Right ventricle myocardium superior (tissue), 1 donor: ENCODE measurements around the gene GOLGA3. TPM values are rescaled to one million over a fixed set of nuclear protein-coding genes. Genes with fewer than 3 reads are reported as not detected.
"Not testable (repeated sequence)": the region's sequence is repeated elsewhere in the genome, so short reads cannot be mapped to it uniquely, and the experiment has no call there.

Experiments used
- ATAC-seq: fragments of 200-7000 bp; cut with Tn5 transposase; one replicate; pipeline ENCODE4 v1.9.1; 2020; ENCODE audit warnings: mild to moderate bottlenecking; ENCODE audit not compliant: poor library complexity
- DNase-seq: peaks from one replicate; pipeline ENCODE4 v3.0.0-alpha.2; 2020
- intact Hi-C: fragments of 100-400 bp; cut with DNase I; formaldehyde crosslinking; loops from one replicate; pipeline ENCODE4 v1.11.2; 2022
- total RNA-seq: library from RNA; stranded (reverse); fragmentation: NEBNext Ultra II Directional; extraction: Animal tissue kit (Norgen Biotek cat#: 25700); gene quantifications from one replicate; pipeline ENCODE4 v1.2.1, GENCODE V29; 2021
- donor health status: DM: no; HTN: yes; CAD: no; lungs with severe emphysema.

Gene GOLGA3
- total RNA-seq, 1 donor from 2014 or later: 24.8 TPM

DNA sequence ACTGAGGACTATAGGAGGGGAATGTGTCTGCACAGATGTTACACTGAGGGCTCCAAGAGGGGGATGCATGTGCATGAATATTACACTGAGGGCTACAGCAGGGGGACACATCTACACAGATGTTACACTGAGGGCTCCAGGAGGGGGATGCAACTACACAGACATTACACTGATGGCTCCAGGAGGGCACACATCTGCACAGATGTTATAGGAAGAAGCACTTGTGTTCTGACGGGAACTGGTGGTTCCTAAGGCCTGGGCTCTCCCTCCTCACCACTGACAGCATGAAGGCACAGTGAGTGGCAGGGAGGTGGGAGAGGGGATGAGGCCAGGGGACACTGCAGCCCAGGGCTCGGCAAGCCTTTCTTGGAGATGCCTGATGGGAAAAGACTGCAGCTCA, 36.7 kb downstream of the GOLGA3 start:
- DNase-seq, ATAC-seq, intact Hi-C loops: not testable (repeated sequence)

DNA sequence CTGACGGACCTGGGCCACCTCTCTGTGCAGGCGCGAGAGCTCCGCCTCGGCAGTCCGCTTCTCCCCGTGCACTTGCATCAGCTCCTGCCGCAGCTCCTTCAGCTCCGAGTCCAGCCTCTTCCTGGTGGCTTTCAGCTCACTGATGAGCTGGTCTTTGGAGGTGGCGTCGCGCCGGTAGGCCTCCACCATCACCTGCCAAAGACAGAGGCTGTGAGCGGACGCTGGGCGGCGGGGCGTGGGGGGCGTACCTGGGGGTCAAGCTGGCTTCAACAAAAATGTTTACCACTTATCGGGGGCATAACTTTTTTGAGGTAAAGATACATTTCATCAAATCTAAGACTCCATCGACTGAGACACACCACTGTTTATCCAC, 39.6 kb downstream of the GOLGA3 start:
- ATAC-seq: no peak
- intact Hi-C loops: no loop called here
- no peak for DNase-seq

DNA sequence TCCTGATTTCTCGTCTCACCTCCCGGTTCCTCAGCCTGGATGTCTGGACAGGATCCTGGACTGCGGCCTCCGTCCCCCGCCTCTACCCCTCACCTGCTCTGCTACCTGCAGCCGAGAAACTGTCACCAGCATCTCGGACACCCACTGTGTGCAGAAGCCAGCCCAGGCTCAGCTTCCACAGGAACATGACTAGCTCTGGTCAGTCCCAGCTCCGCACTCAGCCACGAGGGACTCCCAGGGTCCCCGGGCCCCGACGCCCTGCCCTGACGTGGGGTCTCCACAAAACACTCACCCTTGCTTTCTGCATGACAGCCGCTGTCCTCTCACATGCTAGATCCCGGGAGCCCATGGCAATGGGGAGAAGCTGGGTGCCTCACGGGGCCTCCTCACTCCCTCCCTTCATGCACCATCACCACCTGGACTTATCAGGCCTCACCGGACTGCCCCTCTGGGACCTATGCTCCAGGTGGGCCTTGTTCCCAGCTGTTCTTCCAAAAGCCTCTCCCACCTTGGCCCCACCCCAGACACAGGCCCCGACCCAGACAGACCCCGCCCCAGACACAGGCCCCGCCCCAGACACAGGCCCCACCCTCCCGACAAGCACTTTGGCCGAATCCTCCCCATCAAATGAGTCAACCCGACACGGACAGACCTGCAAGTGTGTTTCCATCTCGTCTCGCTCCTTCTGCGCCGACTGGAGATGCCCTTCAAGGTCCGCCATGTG, 40.1 kb downstream of the GOLGA3 start:
- intact Hi-C loops: no loop called here
- ATAC-seq (no peak), DNase-seq (no peak)

DNA sequence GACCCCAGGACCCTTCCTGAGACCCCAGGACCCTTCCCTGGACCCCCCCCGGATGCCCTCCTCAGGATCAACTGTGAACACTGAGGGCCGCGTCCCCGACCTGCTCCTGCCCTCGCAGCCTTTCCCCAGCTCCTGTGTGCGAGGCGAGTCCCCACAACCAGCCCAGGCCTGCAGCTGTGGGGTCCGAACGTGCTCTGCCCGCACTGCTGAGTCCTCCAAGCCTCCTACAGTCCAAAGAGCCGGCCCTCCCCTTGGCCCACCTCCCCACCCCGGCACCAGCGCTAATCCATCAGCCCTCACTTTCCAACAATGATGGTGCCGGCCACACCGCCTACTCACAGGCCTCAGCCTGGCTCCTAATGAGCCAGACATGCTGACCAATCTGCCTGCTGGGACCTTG, 40.8 kb downstream of the GOLGA3 start:
- no peak for ATAC-seq
- no peak for DNase-seq
- intact Hi-C loops: no loop called here

- ATAC-seq (no peak), DNase-seq (no peak)
- intact Hi-C loops: no loop called here
Observed at GRCh38 chr12:132786192-132786591, 42.5 kb downstream of the GOLGA3 start.

- ATAC-seq (no peak), DNase-seq (no peak)
- intact Hi-C loops: no loop called here
Observed at GRCh38 chr12:132784580-132784979, 44.1 kb downstream of the GOLGA3 start.

DNA sequence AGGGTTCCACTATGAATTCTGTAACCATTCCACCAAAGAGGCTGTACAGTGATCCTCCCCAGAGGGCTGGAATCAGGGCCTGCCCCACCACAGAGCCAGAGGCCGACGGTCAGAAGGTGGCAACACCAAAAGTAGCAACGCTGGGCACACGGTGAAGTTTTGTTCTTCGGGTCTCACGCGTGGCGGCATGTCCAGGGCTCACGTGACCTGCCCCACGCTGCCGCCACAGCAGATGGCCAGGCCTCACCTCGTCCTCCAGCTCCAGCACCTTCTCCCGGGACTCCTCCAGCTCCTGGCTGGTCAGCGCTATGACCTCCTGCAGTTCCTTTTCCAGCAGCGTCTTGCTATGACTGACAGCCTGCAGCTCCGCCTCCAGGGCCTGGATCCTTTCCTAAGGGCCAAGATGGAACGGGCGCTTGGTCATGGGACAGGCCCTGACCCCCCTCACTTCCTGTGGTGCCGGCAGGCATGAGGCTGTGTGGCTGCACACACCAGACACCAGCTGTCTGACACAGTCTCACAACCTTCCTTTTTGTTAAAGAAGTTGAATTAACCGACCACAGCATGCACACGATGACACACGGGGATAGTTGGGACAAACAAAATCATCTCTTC, 44.6 kb downstream of the GOLGA3 start:
- intact Hi-C loops: no loop called here
- DNase-seq (no peak), ATAC-seq (peak; percentile 37)

DNA sequence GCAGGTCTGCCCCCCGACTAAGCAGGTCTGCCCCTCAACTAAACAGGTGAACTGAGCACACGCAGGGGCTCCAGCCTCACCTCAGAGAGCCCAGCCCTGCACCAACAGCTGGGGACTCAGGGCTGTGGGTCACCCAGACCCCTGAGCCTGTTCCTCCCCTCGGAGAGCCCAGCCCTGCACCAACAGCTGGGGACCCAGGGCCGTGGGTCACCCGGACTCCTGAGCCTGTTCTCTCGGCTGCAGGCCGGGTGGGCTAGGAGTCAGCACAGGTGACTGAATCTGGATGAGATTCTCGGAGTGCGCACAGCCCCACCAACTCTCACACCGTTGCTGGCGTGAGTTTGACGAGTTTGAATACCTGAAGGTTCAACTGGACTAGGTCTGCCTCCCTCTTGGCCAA, 46.7 kb downstream of the GOLGA3 start:
- intact Hi-C loops: no loop called here
- ATAC-seq (no peak), DNase-seq (no peak)

DNA sequence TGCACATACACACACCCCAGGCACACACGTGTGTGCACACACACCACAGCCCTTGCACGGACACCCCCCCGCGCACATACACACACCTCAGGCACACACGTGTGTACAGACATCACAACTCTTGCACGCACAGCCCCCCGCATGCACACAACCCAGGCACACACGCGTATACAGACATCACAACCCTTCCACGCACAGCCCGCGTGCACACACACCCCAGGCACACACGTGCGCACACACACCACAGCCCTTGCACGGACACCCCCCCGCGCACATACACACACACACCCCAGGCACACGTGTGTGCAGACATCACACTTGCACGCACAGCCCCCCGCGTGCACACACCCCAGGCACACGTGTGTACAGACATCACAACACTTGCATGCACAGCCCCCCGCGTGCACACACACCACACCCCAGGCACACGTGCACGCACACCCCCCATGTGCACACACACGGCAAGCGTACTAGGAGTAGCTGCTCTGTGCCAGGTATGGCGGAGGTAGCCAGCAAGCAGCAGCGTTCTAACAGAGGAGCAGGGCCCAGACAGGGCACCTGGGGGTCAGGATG, 48.8 kb downstream of the GOLGA3 start:
- ATAC-seq (no peak), DNase-seq (no peak)
- intact Hi-C loops: no loop called here

GRCh38 chr12:132777614-132778013, 51.1 kb downstream of the GOLGA3 start:
- DNase-seq: no peak
- no peak for ATAC-seq
- intact Hi-C loops: no loop called here

DNA sequence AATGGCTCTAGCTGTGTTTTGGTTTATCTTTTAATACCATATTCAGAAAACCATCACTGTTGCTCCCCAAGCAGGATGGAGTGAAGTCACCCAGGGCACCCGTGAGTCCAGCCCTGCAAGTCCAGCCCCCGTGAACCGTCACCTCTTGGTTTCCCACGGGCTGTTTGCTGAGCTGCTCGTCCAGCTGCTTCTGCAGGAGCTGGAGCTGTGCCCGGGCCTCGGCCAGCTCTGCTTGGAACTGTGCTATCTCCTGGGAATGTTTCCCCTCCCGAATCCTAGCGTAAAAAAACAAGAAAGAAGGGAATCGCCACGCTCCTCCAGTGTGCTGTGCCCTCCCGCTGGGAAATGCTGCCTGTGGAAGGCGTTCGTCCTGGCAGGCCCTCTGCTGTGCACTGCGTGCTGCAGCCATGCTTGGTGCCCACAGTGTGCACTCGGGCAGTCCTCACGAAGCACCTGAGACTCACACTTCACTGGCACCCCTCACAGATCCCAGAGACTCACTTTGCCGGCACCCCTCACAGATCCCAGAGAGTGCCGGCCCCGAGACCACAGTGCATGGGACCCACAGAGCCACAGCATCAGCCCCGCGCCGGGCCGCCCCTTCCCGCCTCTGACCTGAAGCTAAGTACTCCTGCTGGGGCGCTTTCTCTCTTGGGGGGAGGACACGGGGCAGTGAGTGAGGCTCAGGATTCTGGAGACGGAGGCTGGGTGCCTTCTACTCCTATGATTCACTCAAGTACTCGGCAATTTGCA, 51.7 kb downstream of the GOLGA3 start:
- ATAC-seq (peak; percentile 82), DNase-seq (peak; percentile 87)
- intact Hi-C loops: no loop called here

GRCh38 chr12:132776230-132776625, 52.4 kb downstream of the GOLGA3 start:
- DNase-seq, ATAC-seq, intact Hi-C loops: not testable (repeated sequence)

DNA sequence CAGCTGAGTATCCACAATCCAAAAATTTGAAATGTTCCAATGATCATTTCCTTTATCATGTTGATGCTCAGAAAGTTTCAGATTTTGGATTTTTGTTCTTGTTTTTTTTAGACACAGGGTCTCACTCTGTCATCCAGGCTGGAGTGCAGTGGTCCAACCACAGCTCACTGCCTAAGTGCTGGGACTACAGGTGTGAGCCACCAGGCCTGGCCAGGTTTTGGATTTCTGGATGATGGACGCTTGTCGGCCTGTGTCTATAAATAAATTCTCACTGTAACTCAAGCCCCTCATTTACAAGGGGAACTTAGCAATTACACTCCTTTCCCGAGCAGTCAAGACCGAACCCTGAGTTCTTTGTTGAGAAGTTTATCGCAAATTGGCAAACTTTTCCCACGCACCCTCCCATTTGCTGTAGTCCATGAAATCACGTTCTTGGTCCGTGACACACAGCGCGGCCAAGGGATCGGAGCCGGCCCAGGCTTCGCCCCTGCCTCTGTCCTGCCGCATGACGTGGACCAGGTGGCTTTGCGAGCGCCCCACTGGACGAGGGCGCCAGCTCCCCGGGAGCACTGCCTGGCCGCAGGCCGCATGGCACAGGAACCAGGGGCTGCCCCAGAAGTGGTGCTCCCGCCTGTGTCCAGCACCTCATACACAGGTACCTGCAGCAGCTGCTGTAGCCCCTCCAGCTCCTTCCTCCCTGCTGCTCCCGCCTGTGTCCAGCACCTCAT, 53.0 kb downstream of the GOLGA3 start:
- intact Hi-C loops: no loop called here
- ATAC-seq: no peak

DNA sequence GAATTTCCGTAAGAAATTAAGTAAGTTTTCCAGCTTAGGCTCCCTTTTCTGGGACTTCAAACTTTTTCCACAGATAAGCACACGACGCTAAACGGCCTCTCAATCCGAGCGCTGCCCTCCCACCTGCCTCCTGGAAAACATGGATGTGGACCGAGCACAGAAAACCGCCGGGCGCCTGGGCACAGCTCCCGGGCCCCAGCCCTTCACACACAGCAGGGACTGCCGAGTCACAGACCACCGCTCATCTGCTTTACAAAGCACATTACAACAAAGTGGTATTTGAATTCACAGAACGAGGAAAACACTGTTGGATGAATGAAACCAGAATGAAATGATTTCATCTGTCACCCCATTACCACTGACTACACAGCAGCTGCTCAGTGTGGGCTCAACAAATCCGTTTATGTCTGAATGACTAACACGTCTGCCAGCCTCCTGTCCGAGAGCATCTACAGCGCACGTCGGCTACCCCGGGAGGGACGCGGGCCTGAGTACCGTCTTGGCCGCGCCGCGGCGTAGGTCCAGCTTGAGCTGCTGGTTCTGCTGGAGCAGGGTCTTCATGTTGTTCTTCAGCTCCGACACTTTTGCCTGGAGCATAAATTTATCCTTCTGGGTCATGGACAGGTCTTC, 53.9 kb downstream of the GOLGA3 start:
- ATAC-seq: no peak
- no peak for DNase-seq
- intact Hi-C loops: no loop called here

More for the DNA sequence above, 53.0 kb downstream of the GOLGA3 start:
- no peak for DNase-seq

GRCh38 chr12:132774159-132774558, 54.5 kb downstream of the GOLGA3 start:
- intact Hi-C loops: no loop called here

DNA sequence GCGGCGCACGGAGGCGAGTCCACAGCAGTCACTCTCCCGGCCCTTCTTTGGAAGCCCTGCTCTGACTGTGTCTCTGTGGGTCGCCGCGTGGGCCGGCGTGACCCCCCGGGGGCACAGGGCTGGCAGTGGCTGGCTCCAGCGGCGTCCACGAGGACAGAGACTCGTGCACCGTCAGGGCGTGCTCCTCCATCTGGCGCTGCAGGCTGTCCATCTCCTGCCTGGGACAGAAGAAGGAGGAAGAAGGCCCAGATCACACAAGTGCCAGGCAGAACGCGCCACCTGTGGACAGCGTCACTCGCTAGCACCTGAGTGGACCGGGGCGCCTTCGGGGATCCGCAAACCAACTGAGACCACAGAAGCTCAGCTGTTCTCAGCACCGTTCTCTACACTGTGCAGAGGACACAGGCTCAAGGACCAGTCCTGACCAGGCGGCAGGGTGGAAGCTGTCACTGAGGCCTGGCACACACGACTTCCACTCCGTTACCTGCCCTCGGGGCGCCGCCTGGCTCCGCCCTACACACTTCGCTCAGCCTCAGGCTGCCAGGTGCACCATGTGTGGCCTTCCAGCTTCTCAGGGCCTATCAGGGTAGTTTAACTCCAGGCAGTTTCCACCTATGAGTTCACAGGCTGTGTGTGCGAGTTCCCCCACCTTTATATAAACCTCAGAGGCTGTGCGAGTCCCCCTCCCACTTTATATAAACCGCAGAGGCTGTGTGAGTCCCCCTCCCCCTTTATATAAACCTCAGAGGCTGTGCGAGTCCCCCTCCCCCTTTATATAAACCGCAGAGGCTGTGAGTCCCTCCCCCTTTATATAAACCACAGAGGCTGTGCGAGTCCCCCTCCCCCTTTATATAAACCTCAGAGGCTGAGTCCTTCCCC, 55.4 kb downstream of the GOLGA3 start:
- intact Hi-C loops: no loop called here
- DNase-seq (no peak), ATAC-seq (no peak)

More at GRCh38 chr12:132774159-132774558, 54.5 kb downstream of the GOLGA3 start:
- no peak for DNase-seq
- no peak for ATAC-seq

DNA sequence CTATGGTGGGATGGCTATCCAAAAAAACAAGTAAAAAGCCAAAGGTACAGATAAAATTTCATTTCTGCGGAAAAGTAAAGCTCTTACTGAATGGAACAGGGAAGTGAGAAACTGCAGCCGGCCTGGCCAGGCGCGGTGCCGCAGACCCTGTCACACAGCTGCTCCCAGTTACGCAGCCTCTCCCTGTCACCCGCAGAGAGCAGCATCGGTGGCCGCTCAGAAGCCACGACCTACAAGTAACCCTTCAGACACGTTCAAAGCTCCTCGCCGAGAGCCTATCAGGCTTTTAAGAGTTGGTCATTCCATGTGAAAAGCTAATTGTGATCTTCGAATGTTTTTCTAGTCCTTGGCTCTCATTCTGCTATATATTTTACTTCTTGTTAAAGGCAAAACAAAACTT, 56.1 kb downstream of the GOLGA3 start:
- ATAC-seq: no peak
- intact Hi-C loops: no loop called here
- peak; percentile 60 for DNase-seq
